Panc1 (cell line): ENCODE results near the gene FAM228B. TPM values are rescaled to one million over a fixed set of nuclear protein-coding genes. Genes with fewer than 3 reads are reported as not detected.

Experiments
- ATAC-seq: fragments of 200-7000 bp; cut with Tn5 transposase; 2 replicates; pipeline ENCODE4 v1.9.1; 2020; ENCODE audit warnings: mild to moderate bottlenecking, moderate library complexity
- BruUV-seq: library from RNA; stranded (reverse); fragments of 400-500 nt; replicated peaks from 2 replicates; lab custom pipeline; 2021; lab: Mats Ljungman, UMichigan
- CTCF ChIA-PET: fragments of 300-600 bp; sonication (Branson Sonifier 250); formaldehyde crosslinking; loops from one replicate; lab custom pipeline; 2022; ENCODE audit warnings: antibody characterized with exemption; lab: Charles Lee
- POLR2A ChIA-PET: fragments of 300-600 bp; sonication (Branson Sonifier 250); formaldehyde crosslinking; loops from one replicate; lab custom pipeline; 2022; ENCODE audit warnings: antibody characterized with exemption; lab: Charles Lee
- DNase-seq: peaks from one replicate; pipeline ENCODE4 v3.0.0-alpha.2; 2010; ENCODE audit warnings: low read depth, low spot score
- H3K27ac ChIP-seq: 2 replicates; pipeline ENCODE4 v1.5.1; 2011; ENCODE audit warnings: mild to moderate bottlenecking, low read length, inconsistent platforms
- H3K27me3 ChIP-seq: fragments of 200-500 bp; sonication (Bioruptor generic); 2 replicates; pipeline ENCODE4 v1.6.0; 2014; ENCODE audit warnings: low read length, inconsistent platforms; ENCODE audit not compliant: control insufficient read depth, insufficient read depth
- H3K36me3 ChIP-seq: fragments of 200-500 bp; sonication (Bioruptor generic); 2 replicates; pipeline ENCODE4 v1.5.1; 2014; ENCODE audit warnings: inconsistent platforms, mild to moderate bottlenecking, low read length, moderate library complexity; ENCODE audit not compliant: control insufficient read depth, insufficient read depth
- H3K4me1 ChIP-seq: 2 replicates; pipeline ENCODE4 v1.5.1; 2011; ENCODE audit warnings: inconsistent platforms, mild to moderate bottlenecking, low read length, moderate library complexity; ENCODE audit not compliant: control insufficient read depth, insufficient read depth
- H3K4me3 ChIP-seq, 2 experiments: 2 replicates each; pipeline ENCODE4 v1.5.1; 2011 to 2012; ENCODE audit warnings: low read depth in 2 of 2, low read length in 2 of 2, mild to moderate bottlenecking in 2 of 2, inconsistent platforms in 1 of 2, moderate library complexity in 1 of 2
- H3K9me3 ChIP-seq: fragments of 200-500 bp; sonication (Bioruptor generic); 2 replicates; pipeline ENCODE4 v1.5.1; 2014; ENCODE audit warnings: low read depth, mild to moderate bottlenecking, inconsistent platforms, low read length, moderate library complexity; ENCODE audit not compliant: control insufficient read depth, insufficient read depth
- CTCF ChIP-seq: fragments of 450-650 bp; IDR thresholded peaks from 2 replicates; pipeline ENCODE4 v1.5.1; 2017; ENCODE audit warnings: mild to moderate bottlenecking
- POLR2AphosphoS5 ChIP-seq: IDR thresholded peaks from 2 replicates; pipeline ENCODE4 v1.6.1; 2012; ENCODE audit warnings: mild to moderate bottlenecking, low read depth, low read length, moderate library complexity
- REST ChIP-seq, 2 experiments: IDR thresholded peaks; 2 replicates each; pipeline ENCODE4 v1.6.1; 2011 to 2012; ENCODE audit warnings: low read depth in 2 of 2, control low read depth in 1 of 2, low read length in 1 of 2, mild to moderate bottlenecking in 1 of 2, moderate library complexity in 1 of 2; ENCODE audit not compliant: insufficient read depth in 1 of 2
- SIN3A ChIP-seq: IDR thresholded peaks from 2 replicates; pipeline ENCODE4 v1.6.1; 2012; ENCODE audit warnings: low read depth, mild to moderate bottlenecking, low read length, moderate library complexity, borderline replicate concordance; ENCODE audit not compliant: insufficient read depth
- TCF7L2 ChIP-seq: IDR thresholded peaks from 2 replicates; pipeline ENCODE4 v1.6.1; 2011; ENCODE audit warnings: mild to moderate bottlenecking, low read depth, low read length, inconsistent platforms
- in situ Hi-C: cut with HindIII; loops from 2 replicates; pipeline ENCODE4 v1.10.0; 2016; ENCODE audit warnings: low sequenced_read_pairs, low pct_unique_long_range_greater_than_20kb
- intact Hi-C: fragments of 100-400 bp; cut with micrococcal nuclease; formaldehyde crosslinking; loops from one replicate; pipeline ENCODE4 v1.10.0; 2022; ENCODE audit not compliant: unreplicated experiment
- total RNA-seq: library from RNA; stranded (reverse); gene quantifications from one replicate; pipeline ENCODE4 v1.2.1, GENCODE V29; 2021; ENCODE audit not compliant: unreplicated experiment

Gene FAM228B
- total RNA-seq, 1 experiment from 2014 or later: 23.0 TPM

- H3K36me3 ChIP-seq: no peaks in the 10 kb centered on the region
- no peak overlapping the region for H3K4me3 ChIP-seq
- ChIA-PET CTCF (no interaction called here), POLR2A (no interaction called here)
- no peaks in the 10 kb centered on the region for H3K4me1 ChIP-seq
- TF ChIP-seq REST (IDR thresholded peaks at IDR 0.05; ENCODE audit: insufficient read depth in 1 of 2, low read depth in 2 of 2, low read length in 1 of 2) (no peak), TCF7L2 (no peak)
- no peaks in the 10 kb centered on the region for H3K27me3 ChIP-seq
- BruUV-seq: no TSS peak
- no peak for ATAC-seq
- in situ Hi-C loops: no loop called here
- no peak overlapping the region for H3K27ac ChIP-seq
- no peak for DNase-seq
- H3K9me3 ChIP-seq: peaks cover 4% of the 10 kb centered on the region; the same call in 1 of the 2 replicates
- intact Hi-C loops: loop anchor here (10.0 kb wide), 1 partner anchor 75 kb away; the partner anchor contains the start of gene TP53I3
Observed at GRCh38 chr2:24159708-24160107, 36.4 kb downstream of the FAM228B start.

GRCh38 chr2:24160761-24161160 lies 37.5 kb downstream of the FAM228B start:
- Histone ChIP-seq H3K4me3 (no peak overlapping the region), H3K27ac (no peak overlapping the region), H3K9me3 (peaks cover 4% of the 10 kb centered on the region; the same call in 1 of the 2 replicates), H3K4me1 (no peaks in the 10 kb centered on the region), H3K27me3 (no peaks in the 10 kb centered on the region), H3K36me3 (no peaks in the 10 kb centered on the region)
- POLR2A ChIA-PET: no interaction called here
- BruUV-seq: no TSS peak
- in situ Hi-C loops: no loop called here
- DNase-seq (no peak), ATAC-seq (no peak)
- CTCF ChIA-PET: interaction anchor here (0.6 kb wide), 1 partner anchor 336 kb away, joined by 7 read pairs; no protein-coding TSS in a partner anchor
- intact Hi-C loops: loop anchor here (10.0 kb wide), 1 partner anchor 76 kb away; the partner anchor contains the start of gene TP53I3
- TF ChIP-seq TCF7L2: no peak
- TF ChIP-seq SIN3A: no peak
- TF ChIP-seq REST (IDR thresholded peaks at IDR 0.05; ENCODE audit: insufficient read depth in 1 of 2, low read depth in 2 of 2, low read length in 1 of 2): no peak
- TF ChIP-seq POLR2AphosphoS5: no peak
- TF ChIP-seq CTCF: no peak
